ENCODE results near the gene CPTP.

- no peak for TF ChIP-seq CTCF (IDR thresholded peaks at IDR 0.05)
- TF ChIP-seq POLR2A (IDR thresholded peaks at IDR 0.05): no peak
Measured at GRCh38 chr1:1333551-1334241, 9.1 kb downstream of the CPTP start.

Measured in Peyer's patch (tissue), 4 donors.